Thyroid gland (tissue), 4 donors: ENCODE results near the gene OR2V2. TPM values are rescaled to one million over a fixed set of nuclear protein-coding genes. Genes with fewer than 3 reads are reported as not detected.

Experiments used
- DNase-seq, 2 donors: peaks; one replicate each; pipeline ENCODE4 v3.0.0-alpha.2; 2019
- H3K27ac ChIP-seq, 3 donors: fragments of 200-600 bp; sonication (generic); 1 replicate in 2 of 3; 2 replicates in 1 of 3; pipeline ENCODE4 v1.5.1; 2016 to 2019; ENCODE audit warnings: mild to moderate bottlenecking in 1 of 3, moderate library complexity in 1 of 3
- H3K27me3 ChIP-seq: fragments of 200-600 bp; sonication (generic); one replicate; pipeline ENCODE4 v1.5.1; 2019
- H3K36me3 ChIP-seq, 2 donors: fragments of 200-600 bp; sonication (generic); one replicate each; pipeline ENCODE4 v1.5.1; 2016 to 2019
- H3K4me1 ChIP-seq, 2 donors: fragments of 200-600 bp; sonication (generic); one replicate each; pipeline ENCODE4 v1.5.1; 2017 to 2019
- H3K4me3 ChIP-seq, 3 donors: fragments of 200-600 bp; sonication (generic); replicated peaks in 1 of 3; 1 replicate in 2 of 3; 2 replicates in 1 of 3; pipeline ENCODE4 v1.5.1; 2016; ENCODE audit warnings: mild to moderate bottlenecking in 1 of 3
- H3K9me3 ChIP-seq: fragments of 200-600 bp; sonication (generic); one replicate; pipeline ENCODE4 v1.5.1; 2017
- CTCF ChIP-seq, 6 experiments: fragments of 200-600 bp in 3 of 6; fragments of 450-650 bp in 3 of 6; sonication (generic) in 3 of 6; IDR thresholded peaks; one replicate each; pipeline ENCODE4 v1.5.1; 2016 to 2019; ENCODE audit warnings: antibody characterized with exemption in 6 of 6, mild to moderate bottlenecking in 2 of 6, inconsistent platforms in 1 of 6, moderate library complexity in 1 of 6
- POLR2A ChIP-seq, 2 donors: fragments of 450-650 bp; IDR thresholded peaks; one replicate each; pipeline ENCODE4 v1.6.1; 2017; ENCODE audit warnings: antibody characterized with exemption in 2 of 2, mild to moderate bottlenecking in 2 of 2, moderate library complexity in 1 of 2
- WGBS, 2 donors: methylation state at CpG; one replicate each; pipeline ENCODE4 v1.1.5; 2017; 5-methylcytosine and 5-hydroxymethylcytosine counted together
- intact Hi-C: fragments of 100-400 bp; cut with DNase I; formaldehyde crosslinking; loops from one replicate; pipeline ENCODE4 v1.15.1; 2023
- total RNA-seq, 4 donors: library from RNA; depleted of rRNA; stranded (reverse); fragments of >200 nt; gene quantifications; one replicate each; pipeline ENCODE4 v1.2.3, GENCODE V29; 2016

Gene OR2V2
- total RNA-seq, 4 donors from 2014 or later: not detected

- H3K27me3 ChIP-seq: no peaks in the 10 kb centered on the region
- H3K4me1 ChIP-seq: peaks cover 5 to 14% of the 10 kb centered on the region in 2 donors
- no peaks in the 10 kb centered on the region for H3K36me3 ChIP-seq
- peak overlapping the region in 1 of 3 donors; percentile 19 for H3K27ac ChIP-seq
- DNase-seq: peak; percentile 68 to 81
- intact Hi-C loops: loop anchor here (5.0 kb wide), 1 partner anchor 35 kb away; the partner anchor contains the start of gene TRIM41
- WGBS, 2 donors: 5 to 10% methylated on average over 34 to 36 of the region's 37 CpGs
- no peaks in the 10 kb centered on the region for H3K9me3 ChIP-seq
- peak overlapping the region in 1 of 3 donors; percentile 77 for H3K4me3 ChIP-seq
- TF ChIP-seq CTCF (IDR thresholded peaks at IDR 0.05): peak in 1 of 6 experiments; percentile 25
- TF ChIP-seq POLR2A (IDR thresholded peaks at IDR 0.05): no peak
Measured at GRCh38 chr5:181187500-181188213, 40.3 kb downstream of the OR2V2 start.

GRCh38 chr5:181188700-181189362 lies 41.4 kb downstream of the OR2V2 start:
- 0 to 1% methylated on average over 27 to 31 of the region's 35 CpGs for WGBS, 2 donors
- Histone ChIP-seq H3K9me3 (no peaks in the 10 kb centered on the region), H3K27ac (peak overlapping the region; percentile 60 to 76 (median 71)), H3K4me3 (peak overlapping the region; percentile 19 to 77 (median 60)), H3K27me3 (no peaks in the 10 kb centered on the region), H3K4me1 (peaks cover 8 to 14% of the 10 kb centered on the region in 2 donors), H3K36me3 (no peaks in the 10 kb centered on the region)
- DNase-seq: peak; percentile 67 to 71
- TF ChIP-seq CTCF (IDR thresholded peaks at IDR 0.05) (no peak), POLR2A (IDR thresholded peaks at IDR 0.05) (no peak)
- intact Hi-C loops: loop anchor here (5.0 kb wide), 1 partner anchor 33 kb away; the partner anchor contains the start of gene TRIM41

- intact Hi-C loops: loop anchor here (5.0 kb wide), 1 partner anchor 33 kb away; the partner anchor contains the start of gene TRIM41
- 1 to 2% methylated on average over 35 to 38 of the region's 41 CpGs for WGBS, 2 donors
Measured at GRCh38 chr5:181189363-181189961, 42.1 kb downstream of the OR2V2 start.

GRCh38 chr5:181189962-181190710 lies 42.8 kb downstream of the OR2V2 start:
- TF ChIP-seq POLR2A (IDR thresholded peaks at IDR 0.05): no peak
- TF ChIP-seq CTCF (IDR thresholded peaks at IDR 0.05): no peak
- H3K4me3 ChIP-seq: peak overlapping the region; percentile 19 to 77 (median 60)
- intact Hi-C loops: loop anchor here (5.0 kb wide), 1 partner anchor 32 kb away; the partner anchor contains the start of gene TRIM41
- no peaks in the 10 kb centered on the region for H3K9me3 ChIP-seq
- peak overlapping the region; percentile 35 to 94 (median 43) for H3K27ac ChIP-seq
- WGBS, 2 donors: 0 to 1% methylated on average over 17 to 39 of the region's 52 CpGs
- peak; percentile 54 to 56 for DNase-seq
- H3K4me1 ChIP-seq: peaks cover 4 to 8% of the 10 kb centered on the region in 2 donors
- H3K27me3 ChIP-seq: no peaks in the 10 kb centered on the region
- H3K36me3 ChIP-seq: no peaks in the 10 kb centered on the region

More at GRCh38 chr5:181189363-181189961, 42.1 kb downstream of the OR2V2 start:
- Histone ChIP-seq H3K9me3 (no peaks in the 10 kb centered on the region), H3K36me3 (no peaks in the 10 kb centered on the region), H3K27me3 (no peaks in the 10 kb centered on the region), H3K4me3 (peak overlapping the region; percentile 19 to 77 (median 60)), H3K4me1 (peaks cover 8 to 9% of the 10 kb centered on the region in 2 donors), H3K27ac (peak overlapping the region; percentile 44 to 76 (median 60))
- TF ChIP-seq CTCF (IDR thresholded peaks at IDR 0.05) (no peak), POLR2A (IDR thresholded peaks at IDR 0.05) (no peak)
- peak; percentile 29 to 37 for DNase-seq
